Neural crest cell (in vitro differentiated cells): ENCODE measurements around the gene EIPR1. TPM values are rescaled to one million over a fixed set of nuclear protein-coding genes. Genes with fewer than 3 reads are reported as not detected.

ENCODE experiments used
- DNase-seq: peaks from one replicate; pipeline ENCODE4 v3.0.0; 2021; ENCODE audit warnings: low read depth, mixed read lengths, low spot score
- H3K27ac Mint-ChIP-seq: one replicate; pipeline ENCODE4 v1.8.0; 2021; ENCODE audit warnings: mild to moderate bottlenecking, mixed read lengths; ENCODE audit not compliant: unreplicated experiment
- H3K27me3 Mint-ChIP-seq: 2 replicates; pipeline ENCODE4 v1.8.0; 2021; ENCODE audit warnings: low read depth, mild to moderate bottlenecking, mixed read lengths
- H3K36me3 Mint-ChIP-seq: 2 replicates; pipeline ENCODE4 v1.8.0; 2021; ENCODE audit warnings: low read depth, mild to moderate bottlenecking, mixed read lengths
- H3K4me1 Mint-ChIP-seq: 2 replicates; pipeline ENCODE4 v1.8.0; 2021; ENCODE audit warnings: mixed read lengths
- H3K4me3 Mint-ChIP-seq: one replicate; pipeline ENCODE4 v1.8.0; 2021; ENCODE audit warnings: mild to moderate bottlenecking, mixed read lengths
- H3K9me3 Mint-ChIP-seq: 2 replicates; pipeline ENCODE4 v1.8.0; 2021; ENCODE audit warnings: mixed read lengths
- CTCF ChIP-seq: fragments of 200-600 bp; sonication (generic); conservative IDR thresholded peaks from 2 replicates; pipeline ENCODE4 v1.5.0; 2021; ENCODE audit warnings: antibody characterized with exemption, mild to moderate bottlenecking
- total RNA-seq: library from RNA; stranded (reverse); gene quantifications from 2 replicates; pipeline ENCODE4 v1.2.1, GENCODE V29; 2021

Gene EIPR1
- total RNA-seq, 1 donor from 2014 or later: 33.0 TPM

GRCh38 chr2:3146772-3147650 is 230.6 kb downstream of the EIPR1 start:
- Mint-ChIP-seq H3K4me1 (peaks cover 31% of the 10 kb centered on the region), H3K27ac (peak overlapping the region; percentile 96), H3K9me3 (no peaks in the 10 kb centered on the region), H3K36me3 (peaks cover 10% of the 10 kb centered on the region), H3K27me3 (no peaks in the 10 kb centered on the region), H3K4me3 (no peak overlapping the region)
- no peak for TF ChIP-seq CTCF
- DNase-seq: no peak

DNA sequence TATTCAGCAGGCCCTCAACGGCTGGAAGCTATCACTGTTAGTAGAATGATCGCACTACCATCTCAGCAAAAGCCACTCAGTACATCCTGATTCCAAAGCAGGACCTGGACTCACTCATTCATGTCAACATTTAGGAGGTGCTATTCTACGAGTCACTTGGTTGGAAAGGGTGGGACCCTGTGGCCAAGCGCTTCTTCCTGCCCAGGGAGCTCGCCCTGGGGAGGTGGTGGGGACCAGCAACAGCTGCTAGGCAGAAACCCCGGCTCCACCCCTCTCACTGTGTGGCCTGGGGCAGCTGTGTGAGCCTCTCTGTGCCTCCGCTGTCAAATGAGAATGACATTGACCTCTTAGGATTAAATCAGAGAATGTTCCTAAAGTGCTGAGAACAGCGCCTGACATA is 231.4 kb downstream of the EIPR1 start:
- no peak for DNase-seq
- Mint-ChIP-seq H3K36me3 (peaks cover 9% of the 10 kb centered on the region), H3K9me3 (no peaks in the 10 kb centered on the region), H3K27ac (peak overlapping the region; percentile 72), H3K4me3 (no peak overlapping the region), H3K27me3 (no peaks in the 10 kb centered on the region), H3K4me1 (peaks cover 31% of the 10 kb centered on the region)
- no peak for TF ChIP-seq CTCF

- Mint-ChIP-seq H3K4me1 (peaks cover 31% of the 10 kb centered on the region), H3K4me3 (no peak overlapping the region), H3K9me3 (no peaks in the 10 kb centered on the region), H3K27me3 (no peaks in the 10 kb centered on the region), H3K36me3 (peaks cover 3% of the 10 kb centered on the region), H3K27ac (peak overlapping the region; percentile 72)
- no peak for TF ChIP-seq CTCF
- DNase-seq: no peak
These were observed 232.1 kb downstream of the EIPR1 start for GRCh38 chr2:3145471-3146021.

DNA sequence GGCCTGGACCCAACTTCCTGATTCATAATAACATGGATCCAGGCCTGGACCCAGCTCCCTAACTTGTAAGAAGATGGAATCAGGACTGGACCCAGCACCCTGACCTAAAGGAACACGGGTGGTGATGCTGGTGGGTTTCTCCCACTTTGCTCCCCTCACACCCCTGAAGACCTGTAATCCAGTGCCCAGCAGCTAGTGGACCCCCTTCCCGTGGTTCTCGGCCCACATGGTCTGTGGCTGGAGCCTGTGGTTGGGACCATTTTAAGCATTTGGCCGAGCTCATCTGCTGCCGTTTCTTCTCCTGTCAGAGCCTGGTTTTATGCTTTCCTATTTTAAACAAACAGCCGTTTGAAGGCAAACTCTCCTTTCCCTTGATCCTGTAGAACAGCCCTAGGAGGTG is 232.8 kb downstream of the EIPR1 start:
- H3K27me3 Mint-ChIP-seq: no peaks in the 10 kb centered on the region
- H3K9me3 Mint-ChIP-seq: no peaks in the 10 kb centered on the region
- H3K4me3 Mint-ChIP-seq: no peak overlapping the region
- TF ChIP-seq CTCF: no peak
- H3K36me3 Mint-ChIP-seq: peaks cover under 1% of the 10 kb centered on the region
- peaks cover 31% of the 10 kb centered on the region for H3K4me1 Mint-ChIP-seq
- H3K27ac Mint-ChIP-seq: peak overlapping the region; percentile 64
- no peak for DNase-seq

DNA sequence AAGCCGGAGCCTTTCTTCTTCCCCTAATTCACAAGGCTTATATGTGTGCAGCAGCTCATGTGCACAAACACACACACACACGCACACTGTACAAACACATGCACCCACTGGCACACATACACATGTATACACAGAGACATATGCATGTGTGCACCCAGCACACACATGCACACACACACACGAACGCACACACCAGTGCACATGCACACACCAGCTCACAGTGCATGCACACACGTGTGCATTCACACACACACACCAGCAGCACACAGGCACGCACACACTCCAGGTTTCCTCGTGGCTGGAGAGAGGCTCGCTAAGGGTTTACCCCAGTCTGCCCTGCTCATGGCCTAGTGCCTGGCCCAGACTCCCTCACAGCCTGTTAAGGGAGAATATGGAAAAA is 234.0 kb downstream of the EIPR1 start:
- DNase-seq: no peak
- H3K27ac Mint-ChIP-seq: peak overlapping the region; percentile 28
- H3K36me3 Mint-ChIP-seq: no peaks in the 10 kb centered on the region
- H3K4me3 Mint-ChIP-seq: no peak overlapping the region
- TF ChIP-seq CTCF: no peak
- H3K27me3 Mint-ChIP-seq: no peaks in the 10 kb centered on the region
- no peaks in the 10 kb centered on the region for H3K9me3 Mint-ChIP-seq
- H3K4me1 Mint-ChIP-seq: peaks cover 31% of the 10 kb centered on the region
